Activated naive CD8-positive, alpha-beta T cell treated with anti-CD3 and anti-CD28 coated beads, Interleukin-2, amount 50 U/mL, for 16 hours (primary cell): ENCODE results near the gene CAPZA1.
"Not testable (repeated sequence)": the region's sequence is repeated elsewhere in the genome, so short reads cannot be mapped to it uniquely, and the experiment has no call there.

Source experiments
- DNase-seq: peaks from one replicate; pipeline ENCODE4 v3.0.0-alpha.2; 2020; ENCODE audit warnings: low read depth, low spot score

Gene CAPZA1

DNA sequence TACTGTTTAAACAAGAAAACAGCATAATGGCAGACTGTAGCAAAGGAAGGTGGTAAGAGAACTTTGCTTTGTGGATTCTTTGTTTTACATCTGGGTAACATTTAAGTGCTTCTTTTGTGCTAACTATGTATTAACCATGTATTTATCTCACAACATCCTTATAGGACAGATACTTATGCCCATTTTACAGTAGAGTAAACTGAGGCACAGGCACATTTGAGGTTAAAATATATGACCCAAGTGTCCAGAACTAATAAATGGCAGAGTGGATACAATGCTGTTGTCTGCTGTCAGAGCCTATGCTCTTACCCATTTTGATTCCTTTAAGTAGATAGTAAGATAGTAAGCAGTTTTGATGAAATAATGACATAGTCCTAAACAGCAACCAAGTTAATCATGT is 7.3 kb downstream of the CAPZA1 start:
- no peak for DNase-seq

DNA sequence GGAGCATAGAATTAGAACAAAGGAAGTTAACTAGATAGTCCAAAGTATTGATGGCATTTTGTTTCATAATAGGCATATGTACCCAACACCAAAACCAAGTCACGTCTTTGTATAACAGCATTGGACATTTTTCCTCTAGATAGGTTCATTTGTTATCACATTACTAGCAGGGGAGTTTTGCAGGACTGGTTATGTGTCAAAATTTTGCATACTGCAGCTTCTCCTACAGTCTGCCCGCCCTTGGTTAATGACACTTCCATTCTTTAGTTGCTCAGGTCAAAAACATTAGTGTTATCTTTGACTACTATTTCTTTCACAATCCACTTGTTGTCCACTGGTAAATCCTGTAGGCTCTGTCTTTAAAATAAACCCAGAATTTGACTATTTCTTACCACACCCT is 8.9 kb downstream of the CAPZA1 start:
- no peak for DNase-seq

DNA sequence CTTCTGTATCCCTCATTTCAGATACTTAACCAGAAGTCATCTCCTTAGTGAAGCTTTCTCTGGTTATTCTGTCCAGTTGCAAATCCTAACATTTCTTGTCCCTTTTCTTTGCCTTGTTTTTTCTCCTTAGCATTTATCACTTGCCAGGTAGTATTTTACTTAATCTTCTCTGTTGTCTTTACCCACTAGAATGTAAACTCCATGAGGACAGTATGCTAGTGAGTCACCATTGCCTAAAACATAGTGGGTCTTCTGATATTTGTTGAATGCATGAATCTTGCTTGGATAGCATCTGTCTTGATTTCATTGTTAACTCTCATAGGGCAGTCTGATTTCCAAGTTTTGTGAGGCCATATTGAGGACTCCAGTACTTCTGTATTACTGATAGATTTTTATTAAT is 9.6 kb downstream of the CAPZA1 start:
- DNase-seq: no peak

DNA sequence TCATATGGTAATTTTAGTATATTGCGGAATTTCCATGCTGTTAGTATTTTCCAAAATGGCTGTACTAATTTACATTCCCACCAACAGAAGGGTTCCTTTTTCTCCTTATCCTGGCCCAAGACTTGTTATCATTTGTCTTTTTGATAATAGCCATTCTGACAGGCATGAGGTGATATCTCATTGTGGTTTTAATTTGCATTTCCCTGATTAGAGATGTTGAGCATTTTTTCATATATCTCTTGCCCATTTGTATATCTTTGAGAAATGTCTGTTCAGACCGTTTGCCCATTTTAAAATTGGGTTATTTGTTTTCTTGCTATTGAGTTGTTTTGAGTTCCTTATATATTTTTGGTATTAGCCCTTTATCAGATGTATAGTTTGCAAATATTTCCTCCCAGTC is 14.0 kb downstream of the CAPZA1 start:
- no peak for DNase-seq

DNA sequence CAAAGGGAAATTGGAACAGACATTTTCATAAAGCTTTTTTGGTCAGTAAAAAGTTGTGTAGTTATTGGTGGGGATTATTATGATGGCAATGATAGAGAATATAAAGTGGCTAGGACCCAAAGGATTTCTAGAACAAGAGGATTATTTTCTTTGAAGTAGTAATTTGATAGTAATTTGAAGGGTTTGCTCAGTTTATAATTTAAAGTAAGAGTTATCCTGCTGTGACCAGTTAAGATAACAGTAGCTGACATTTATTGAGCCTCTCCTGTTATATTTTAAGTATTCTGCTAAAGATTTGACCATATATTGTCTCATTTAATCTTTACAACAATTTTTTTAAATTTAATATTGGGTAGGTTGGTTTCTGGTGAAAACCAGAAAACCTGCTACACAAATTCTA is 14.7 kb downstream of the CAPZA1 start:
- DNase-seq: no peak

DNA sequence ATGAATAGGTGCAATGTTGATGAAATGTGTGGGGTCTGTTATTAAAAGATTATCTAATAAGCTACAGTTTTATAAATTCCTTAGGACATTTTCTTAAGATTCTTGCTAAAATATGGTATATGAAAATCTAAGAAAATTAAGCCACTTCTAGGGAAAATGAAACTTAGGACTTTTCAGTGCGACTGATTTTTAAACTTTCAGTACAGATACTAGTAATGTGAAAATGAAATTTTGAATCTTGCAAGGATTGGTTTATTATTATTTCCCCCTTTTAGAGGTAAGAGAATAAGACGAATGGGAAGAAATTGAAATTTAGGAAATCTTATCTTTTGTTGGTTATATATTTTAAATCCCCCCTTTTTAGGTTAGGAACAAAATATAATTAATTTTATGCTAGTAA is 16.4 kb downstream of the CAPZA1 start:
- no peak for DNase-seq

DNA sequence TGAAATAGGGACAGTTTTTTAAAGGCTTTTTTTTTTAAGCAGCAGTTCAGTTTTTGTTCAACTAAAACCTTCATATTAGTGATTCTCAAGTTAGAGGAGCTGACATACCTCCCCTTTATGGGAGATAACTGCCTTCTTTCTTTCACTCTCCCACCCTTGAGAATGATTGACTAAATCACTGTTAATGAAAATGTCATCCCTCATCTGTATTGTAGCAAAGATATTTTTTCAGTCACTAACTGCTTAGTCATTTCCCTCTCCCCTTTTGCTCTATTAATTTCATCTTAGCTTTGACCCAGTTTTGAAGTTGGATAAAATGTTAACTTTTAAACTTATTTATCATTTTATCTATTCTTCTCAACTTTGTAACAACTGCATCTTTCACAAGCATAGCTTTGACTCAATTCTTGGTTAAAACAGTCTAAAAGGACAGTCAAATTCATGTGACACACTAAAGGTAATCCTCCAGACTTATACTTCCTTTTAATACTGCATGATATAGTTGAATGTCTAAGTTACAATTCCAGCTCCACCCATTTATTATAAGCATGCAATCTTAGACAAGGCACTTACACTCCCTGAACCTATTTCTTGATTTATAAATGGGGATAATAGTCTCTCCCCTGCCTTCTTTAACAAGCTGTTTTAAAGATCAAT is 17.1 kb downstream of the CAPZA1 start:
- DNase-seq: no peak

DNA sequence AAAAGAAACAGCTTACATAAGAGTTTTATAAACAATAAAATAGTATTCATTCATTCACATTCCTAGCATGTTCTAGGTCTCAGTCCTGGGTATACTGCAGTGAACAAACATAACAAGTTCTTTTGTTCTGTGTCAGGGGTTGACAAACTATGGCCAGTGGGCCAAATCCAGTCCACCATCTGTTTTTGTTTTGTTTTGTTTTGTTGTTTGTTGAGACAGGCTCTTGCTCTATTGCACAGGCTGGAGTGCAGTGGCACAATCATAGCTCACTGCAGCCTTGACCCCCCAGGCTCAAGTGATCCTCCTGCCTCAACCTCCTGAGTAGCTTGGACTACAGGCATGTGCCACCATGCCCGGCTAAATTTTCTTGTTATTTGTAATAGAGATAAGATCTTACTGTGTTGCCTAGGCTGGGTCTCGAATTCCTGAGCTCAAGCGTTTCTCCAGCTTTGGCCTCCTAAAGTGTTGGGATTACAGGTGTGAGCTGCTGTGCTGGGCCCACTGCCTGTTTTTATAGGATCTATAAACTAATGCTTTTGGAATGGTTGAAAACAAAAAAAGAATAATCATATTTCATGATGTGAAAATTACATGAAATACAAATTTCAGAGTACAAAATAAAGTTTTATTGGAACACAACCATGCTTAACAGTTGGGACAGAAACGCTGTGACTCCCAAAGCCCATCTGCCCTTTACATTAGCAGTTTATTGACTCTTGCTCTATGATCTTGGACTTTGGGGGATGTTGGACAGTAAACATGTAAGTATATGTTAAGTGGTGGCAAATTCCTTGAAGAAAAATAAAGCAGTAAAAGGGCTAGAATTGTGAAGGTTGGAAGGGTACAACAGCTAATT is 17.9 kb downstream of the CAPZA1 start:
- DNase-seq: no peak

DNA sequence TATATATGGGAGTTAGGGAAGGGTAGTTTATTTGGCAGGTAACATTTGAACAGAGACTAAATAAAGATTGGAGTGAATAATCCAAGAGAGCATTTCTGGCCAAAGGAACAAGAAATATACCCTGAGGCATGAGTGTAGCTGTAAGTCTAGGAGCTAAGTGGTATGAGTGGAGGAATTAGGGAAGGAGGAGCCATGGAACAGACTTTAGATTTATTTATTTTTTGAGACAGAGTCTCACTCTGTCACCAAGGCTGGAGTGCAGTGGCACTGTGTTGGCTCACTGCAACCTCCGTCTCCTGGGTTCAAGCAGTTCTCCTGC is 18.4 kb downstream of the CAPZA1 start:
- DNase-seq: no peak

DNA sequence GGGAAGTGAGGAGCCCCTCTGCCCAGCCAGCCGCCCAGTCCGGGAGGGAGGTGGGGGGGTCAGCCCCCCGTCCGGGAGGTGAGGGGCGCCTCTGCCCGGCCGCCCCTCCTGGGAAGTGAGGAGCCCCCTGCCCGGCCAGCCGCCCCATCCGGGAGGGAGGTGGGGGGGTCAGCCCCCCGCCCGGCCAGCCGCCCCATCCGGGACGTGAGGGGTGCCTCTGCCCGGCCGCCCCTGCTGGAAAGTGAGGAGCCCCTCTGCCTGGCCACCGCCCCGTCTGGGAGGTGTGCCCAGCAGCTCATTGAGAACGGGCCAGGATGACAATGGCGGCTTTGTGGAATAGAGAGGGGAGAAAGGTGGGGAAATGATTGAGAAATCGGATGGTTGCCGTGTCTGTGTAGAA is 20.8 kb downstream of the CAPZA1 start:
- not testable (repeated sequence) for DNase-seq

DNA sequence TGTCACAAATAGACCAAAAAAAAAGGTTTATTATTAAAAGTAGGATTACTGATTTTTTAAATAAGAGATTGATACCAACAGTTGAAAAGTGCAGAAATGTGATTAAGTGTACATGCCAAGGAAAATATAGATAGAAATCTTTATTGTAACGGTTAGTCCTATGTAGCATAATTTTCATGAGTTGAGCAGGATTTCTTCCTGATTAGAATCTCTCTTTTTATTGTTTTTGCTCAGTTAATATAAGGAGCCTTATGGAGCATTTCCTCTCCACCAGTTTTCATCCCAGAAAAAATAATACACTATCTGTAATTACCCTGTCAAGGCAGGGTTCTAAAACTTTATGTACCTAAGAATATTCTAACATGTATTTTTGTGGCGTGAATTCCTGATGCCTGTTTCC is 23.4 kb downstream of the CAPZA1 start:
- DNase-seq: no peak

DNA sequence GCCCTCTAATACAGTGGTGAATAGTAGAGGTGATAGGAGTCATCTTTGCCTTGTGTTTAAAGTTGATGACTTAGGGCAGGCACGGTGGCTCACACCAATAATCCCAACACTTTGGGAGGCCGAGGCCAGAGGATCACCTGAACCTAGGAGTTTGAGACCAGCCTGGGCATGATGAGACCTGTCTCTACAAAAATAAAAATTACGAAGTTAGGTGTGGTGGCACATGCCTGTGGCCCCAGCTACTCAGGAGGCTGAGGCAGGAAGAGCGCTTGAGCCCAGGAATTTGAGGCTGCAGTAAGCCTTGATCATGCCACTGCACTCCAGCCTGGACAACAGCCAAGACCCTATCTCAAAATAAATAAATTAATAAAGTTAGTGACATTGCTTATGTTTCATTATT is 26.6 kb downstream of the CAPZA1 start:
- no peak for DNase-seq

DNA sequence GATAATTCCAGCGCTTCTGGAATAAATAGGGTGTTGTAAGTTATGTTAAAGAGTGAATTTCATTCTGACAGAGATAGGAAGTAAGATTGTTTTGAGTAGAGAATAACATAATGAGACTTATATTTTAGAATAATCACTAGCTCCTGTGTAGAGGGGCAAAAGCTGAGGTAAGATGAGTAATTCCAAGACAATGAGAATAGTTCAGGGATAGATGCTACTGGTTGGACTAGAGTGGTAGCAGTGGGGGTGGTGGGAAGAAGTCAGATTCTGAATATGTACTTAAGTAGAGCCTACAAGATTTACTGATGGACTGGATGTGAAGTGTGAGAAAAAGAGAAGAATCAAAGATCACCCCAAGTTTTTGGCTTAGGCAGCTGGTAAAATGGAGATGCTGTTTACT is 31.6 kb downstream of the CAPZA1 start:
- DNase-seq: no peak

DNA sequence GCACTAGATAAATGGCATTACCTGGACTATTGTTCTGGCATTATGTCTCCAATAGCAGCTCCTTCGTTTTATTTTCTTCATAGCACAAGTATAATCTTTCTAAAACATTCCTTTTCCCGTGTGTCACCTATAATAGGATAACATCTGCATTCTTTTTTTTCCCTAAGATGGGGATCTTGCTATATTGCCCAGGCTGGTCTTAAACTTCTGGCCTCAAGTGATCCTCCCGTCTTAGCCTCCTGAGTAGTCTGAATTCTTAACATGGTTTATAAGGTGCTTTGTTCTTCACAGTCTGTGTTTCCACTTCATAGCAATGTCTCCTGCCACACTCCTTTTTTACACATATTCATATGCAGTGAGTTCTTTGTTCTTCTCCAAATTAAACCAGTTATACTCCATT is 46.2 kb downstream of the CAPZA1 start:
- DNase-seq: no peak

DNA sequence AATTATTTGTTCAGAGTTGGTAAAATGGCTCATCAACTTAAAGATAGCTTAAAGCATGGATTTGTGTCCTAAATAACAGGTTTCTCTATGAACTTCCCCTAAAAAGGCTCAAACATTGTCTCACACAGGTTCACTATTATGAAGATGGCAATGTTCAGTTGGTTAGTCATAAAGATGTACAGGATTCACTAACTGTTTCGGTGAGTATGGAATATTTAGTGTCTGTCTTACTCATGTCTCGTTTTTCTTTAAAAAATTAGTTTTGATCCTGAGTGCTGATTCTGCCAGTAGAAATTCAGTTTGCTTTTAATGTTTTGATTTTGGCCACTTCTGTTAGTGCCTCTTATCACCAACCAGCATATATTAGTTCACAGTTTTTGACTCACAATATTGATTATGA is 47.3 kb downstream of the CAPZA1 start:
- DNase-seq: no peak

DNA sequence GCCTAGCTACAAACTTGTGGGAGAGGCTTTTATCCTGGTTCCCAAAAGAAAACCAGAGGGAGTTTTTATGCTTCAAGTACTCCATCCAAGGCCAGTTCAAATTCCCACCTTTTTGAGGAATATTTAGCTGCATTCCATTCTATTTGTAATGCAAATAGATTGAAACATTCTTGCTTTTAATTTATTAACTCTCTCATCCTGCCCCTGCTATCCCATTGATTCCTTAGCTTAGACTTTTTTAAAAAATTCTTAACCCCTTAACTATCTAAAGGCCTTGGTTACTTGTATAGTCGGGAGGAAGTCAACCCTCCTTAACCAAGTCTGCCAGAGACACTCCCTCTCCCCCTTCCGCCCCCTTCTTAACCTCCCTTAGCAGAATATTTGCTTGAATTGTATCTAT is 52.4 kb downstream of the CAPZA1 start:
- DNase-seq: no peak

DNA sequence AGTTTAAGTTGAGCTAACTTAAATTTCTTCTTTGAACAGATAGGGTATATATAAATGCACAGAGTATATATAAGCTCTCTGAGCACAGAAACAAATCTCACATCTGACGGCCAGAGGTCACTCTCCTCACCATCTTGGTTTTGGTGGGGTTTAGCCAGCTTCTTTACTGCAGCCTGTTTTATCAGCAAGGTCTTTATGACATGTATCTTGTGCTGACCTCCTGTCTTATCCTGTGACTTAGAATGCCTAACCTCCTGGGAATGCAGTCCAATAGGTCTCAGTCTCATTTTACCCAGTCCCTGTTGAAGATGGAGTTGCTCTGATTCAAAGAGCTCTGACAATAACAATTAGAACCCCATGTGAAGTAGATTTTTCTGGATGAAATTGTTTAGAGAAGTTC is 53.2 kb downstream of the CAPZA1 start:
- DNase-seq: no peak

DNA sequence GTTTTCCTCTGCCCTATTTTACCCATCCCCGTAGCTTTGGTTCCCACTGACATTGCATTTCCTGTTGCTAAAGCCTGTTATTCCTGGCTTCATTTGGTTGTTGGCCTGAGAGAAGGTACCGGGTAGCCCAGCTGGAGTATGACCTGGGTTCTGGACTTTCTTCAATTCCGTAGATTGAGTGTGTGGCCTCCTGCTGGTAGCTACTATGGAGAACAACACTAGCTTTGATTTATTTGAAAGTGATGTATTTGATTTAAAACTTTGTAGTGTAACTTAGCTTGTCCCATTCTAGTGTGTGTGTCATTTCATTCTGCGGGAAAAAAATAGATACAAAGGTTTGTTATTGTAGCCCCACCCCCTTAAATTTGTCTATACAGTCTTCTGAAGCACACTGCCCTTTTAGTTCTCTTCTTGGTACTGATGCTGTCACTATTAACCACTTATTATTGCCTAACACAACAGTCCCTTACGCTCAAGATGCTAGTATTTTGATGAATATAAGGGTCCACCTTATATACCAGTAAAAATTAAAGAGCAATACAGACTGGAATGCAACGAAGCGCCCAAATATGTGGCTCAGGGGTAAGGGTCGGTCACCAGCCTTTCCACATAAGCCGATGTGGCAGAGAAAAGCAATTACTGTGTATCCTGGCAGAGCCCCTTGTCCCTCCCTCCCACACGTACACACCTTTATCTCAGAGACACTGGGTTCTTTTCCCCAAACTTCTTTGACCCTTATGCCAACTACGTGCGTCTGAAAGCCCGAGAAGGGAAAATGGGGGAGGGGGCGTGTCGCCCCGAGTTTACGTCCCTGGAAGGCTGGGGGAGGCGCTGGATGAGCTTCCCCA is 54.2 kb downstream of the CAPZA1 start:
- no peak for DNase-seq

DNA sequence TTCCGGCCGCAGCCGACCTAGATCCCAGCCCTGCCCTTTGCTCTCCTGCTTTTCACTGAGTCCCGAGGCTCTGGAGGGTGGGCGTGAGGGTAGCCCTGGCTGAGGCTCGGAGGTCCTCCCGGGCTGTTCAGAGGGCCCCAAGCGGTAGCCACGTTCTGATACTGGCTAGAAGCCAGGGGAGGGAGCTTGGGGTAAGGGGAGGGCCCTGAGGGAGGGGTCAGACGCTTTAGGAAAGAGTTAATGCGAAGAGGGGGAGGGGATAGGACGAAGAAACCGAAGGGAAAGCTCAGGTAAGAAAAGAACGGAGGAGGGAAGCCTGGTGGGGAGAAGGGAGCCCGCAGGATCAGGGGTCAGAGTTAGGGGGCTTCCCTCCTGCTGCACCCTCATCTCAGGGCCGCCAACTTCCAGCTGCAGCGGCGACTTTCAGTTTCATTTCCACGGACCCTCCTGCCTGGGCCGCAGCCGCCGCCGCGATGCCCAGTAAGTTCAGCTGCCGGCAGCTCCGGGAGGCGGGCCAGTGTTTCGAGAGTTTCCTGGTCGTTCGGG is 54.9 kb downstream of the CAPZA1 start, which contains the start of gene MOV10:
Gene MOV10 (plus strand): TSS at position 220 of the 546 bp plus-strand sequence. CDS start 254 bp downstream, at position 474.
- no peak for DNase-seq

DNA sequence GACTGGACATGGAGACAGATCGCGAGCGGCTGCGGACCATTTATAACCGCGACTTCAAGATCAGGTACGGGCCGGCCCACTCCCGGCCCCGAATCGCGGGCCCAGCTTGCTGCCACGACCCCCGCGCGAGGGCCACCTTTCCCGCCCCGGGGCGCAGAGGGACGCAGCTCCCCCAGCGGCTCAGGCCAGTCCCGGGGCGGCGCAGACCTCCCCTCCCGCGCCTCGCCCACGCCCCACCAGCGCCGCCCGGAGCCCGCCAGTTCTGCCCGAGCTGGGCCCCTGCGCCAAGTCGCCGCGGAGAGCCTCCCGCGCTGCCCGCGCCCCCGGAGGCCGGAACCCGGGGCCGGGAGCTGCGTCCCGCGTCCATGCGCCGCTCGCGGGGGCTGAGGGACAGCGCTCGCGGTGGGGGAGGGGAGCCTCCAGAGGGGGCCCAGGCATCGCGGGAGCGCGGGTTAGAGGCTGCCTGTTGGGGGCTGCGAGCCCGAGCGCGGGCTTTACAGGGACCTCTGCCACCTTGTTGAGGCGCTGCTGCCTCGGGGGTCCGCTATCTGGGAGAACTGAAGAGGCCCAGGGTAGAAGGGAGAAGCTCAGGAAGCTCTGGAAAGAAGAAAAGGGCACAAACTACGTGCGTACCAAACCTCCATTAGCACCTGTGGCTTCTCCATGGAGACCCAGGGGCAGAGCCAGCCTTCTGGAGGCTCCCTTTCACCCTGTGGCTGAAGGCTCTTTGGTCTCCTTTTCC is 55.5 kb downstream of the CAPZA1 start:
- DNase-seq: no peak

DNA sequence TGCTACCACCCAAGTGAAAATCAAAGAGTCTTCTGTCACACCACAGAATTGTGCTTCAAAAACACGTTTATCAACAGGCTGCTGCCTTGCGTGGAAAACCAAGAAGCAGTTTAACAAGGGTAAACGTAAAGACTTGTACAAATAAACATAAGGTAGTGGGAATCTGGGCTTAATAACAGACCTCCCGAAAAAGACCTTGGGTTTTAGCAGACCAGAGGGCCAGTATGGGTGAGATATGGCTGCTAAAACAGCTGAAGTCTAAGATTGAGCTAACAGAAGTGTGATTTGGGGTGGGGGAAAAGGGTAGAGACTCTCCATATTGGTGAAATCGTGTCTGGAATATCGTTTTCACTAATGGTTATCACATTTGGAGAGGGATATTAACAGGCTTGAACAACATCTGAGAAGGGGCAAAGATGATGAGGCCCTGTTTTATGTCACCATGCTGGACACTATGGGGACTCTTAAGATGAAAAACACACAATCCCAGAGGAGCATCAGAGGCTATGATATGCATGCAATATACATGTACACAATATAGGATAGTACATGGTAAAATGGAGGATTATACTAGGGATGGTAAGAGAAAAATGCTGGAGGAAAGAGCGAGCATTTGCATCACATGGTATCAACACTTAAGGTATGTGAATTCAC is 56.2 kb downstream of the CAPZA1 start:
- no peak for DNase-seq
